Measurements from ENCODE around the gene ATAD5. TPM values are rescaled to one million over a fixed set of nuclear protein-coding genes. Genes with fewer than 3 reads are reported as not detected.
A peak's percentile ranks its signal among the peaks of the same experiment; 100 is the strongest.

Gene ATAD5
- total and polyA plus RNA-seq, 2 of the 4 experiments (the other 2 are of a cell fraction) = 1.0 to 1.3 TPM

- Histone ChIP-seq H4K8ac (ENCODE audit: low read depth in 2 of 2, low read length in 2 of 2) (peak overlapping the region; percentile 94 to 95), H3K9me3 (ENCODE audit: control insufficient read depth, insufficient read depth, low read length) (no peaks in the 10 kb centered on the region), H2BK5ac (ENCODE audit: low read depth, low read length, poor library complexity, severe bottlenecking) (peak overlapping the region; percentile 36), H3K36me3 (ENCODE audit: control insufficient read depth, insufficient read depth, low read length) (no peaks in the 10 kb centered on the region), H3K27me3 (ENCODE audit: control insufficient read depth, insufficient read depth, low read length) (no peaks in the 10 kb centered on the region), H4K20me1 (ENCODE audit: insufficient read depth, low read length) (no peaks in the 10 kb centered on the region), H3K56ac (ENCODE audit: extremely low read depth, insufficient read depth, low read length) (peak overlapping the region; percentile 72), H3K23ac (ENCODE audit: low read depth, low read length) (peak overlapping the region; percentile 2; the same call in 1 of the 2 replicates), H3K4me1 (ENCODE audit: control insufficient read depth, insufficient read depth, low read length) (no peaks in the 10 kb centered on the region), H2AK9ac (replicated peaks; ENCODE audit: low read depth, low read length, poor library complexity) (no peak overlapping the region), H2BK15ac (ENCODE audit: low read depth, low read length) (no peak overlapping the region; the same call in 2 of the 3 replicates), H2AK5ac (ENCODE audit: low read depth, low read length) (no peak overlapping the region), H3K27ac (ENCODE audit: insufficient read depth, low read length) (peak overlapping the region; percentile 8; the same call in 1 of the 2 replicates), H3K9me1 (ENCODE audit: insufficient read depth, low read length) (no peaks in the 10 kb centered on the region), H3K4ac (ENCODE audit: low read depth, low read length) (peak overlapping the region; percentile 39), H3K14ac (replicated peaks; ENCODE audit: low read depth, low read length) (peak overlapping the region; percentile 89; the same call in 1 of the 2 replicates), H3K79me1 (ENCODE audit: low read depth in 1 of 2, low read length in 2 of 2) (peaks cover 4 to 24% of the 10 kb centered on the region in 2 experiments; a peak in 3 of 4 replicates), H3K4me2 (ENCODE audit: low read depth, low read length) (peak overlapping the region; percentile 58; the same call in 1 of the 2 replicates), H4K91ac (ENCODE audit: insufficient read depth, low read depth, low read length) (peak overlapping the region; percentile 40; the same call in 1 of the 2 replicates), H3K4me3 (ENCODE audit: insufficient read depth, low read depth, low read length) (peak overlapping the region; percentile 86), H3K18ac (ENCODE audit: low read depth, low read length) (no peak overlapping the region), H2BK120ac (ENCODE audit: low read depth, low read length) (peak overlapping the region; percentile 44; the same call in 1 of the 2 replicates), H4K5ac (ENCODE audit: low read depth, low read length) (peak overlapping the region; percentile 70; the same call in 1 of the 2 replicates), H2BK20ac (ENCODE audit: low read depth, low read length) (no peak overlapping the region), H3K9ac (ENCODE audit: low read depth, low read length) (peak overlapping the region; percentile 4; the same call in 1 of the 2 replicates), H2AFZ (replicated peaks; ENCODE audit: low read length, poor library complexity) (peak overlapping the region; percentile 75)
- no peak for TF ChIP-seq MAFK (IDR thresholded peaks at IDR 0.05; ENCODE audit: low read depth, low read length)
- 0 out of 2 replicates have a peak, but pooled peaks have one; percentile 6 for TF ChIP-seq NFE2L2 (IDR thresholded peaks at IDR 0.05; ENCODE audit: low read depth, low read length)
- ATAC-seq (ENCODE audit: low read depth) (no peak), DNase-seq (peak; percentile 5)
- intact Hi-C loops (cut with micrococcal nuclease) = no loop called here
- 94% methylated on average over 3 of the region's 13 CpGs; no CpG with 5 or more reads in 1 of the 2 experiments for WGBS, 2 experiments (ENCODE audit: extremely low coverage in 2 of 2, insufficient read length in 1 of 2)
- in situ Hi-C loops (cut with MboI; ENCODE audit: low sequenced_read_pairs) = no loop called here
- CTCF ChIA-PET = no interaction called here
- POLR2A ChIA-PET (ENCODE audit: unreplicated experiment) = no interaction called here
- dilution Hi-C loops (cut with HindIII; ENCODE audit: low sequenced_read_pairs, unreplicated experiment) = no loop called here
- BruUV-seq (replicated peaks) = no TSS peak
Measured at GRCh38 chr17:30831257-30831656, 509 bp upstream of the ATAD5 start.
